A549 treated with ZK216348 at 1 μM for 4 hours (cell line): ENCODE results near the gene DEUP1. TPM values are rescaled to one million over a fixed set of nuclear protein-coding genes. Genes with fewer than 3 reads are reported as not detected.

Experiments used
- total RNA-seq: library from RNA; stranded (reverse); fragments of 200-300 nt; extraction: Qiagen RNA extraction; gene quantifications from 5 replicates; pipeline ENCODE4 v1.2.3, GENCODE V29; 2022; ENCODE audit warnings: low read depth

Gene DEUP1, protein sequence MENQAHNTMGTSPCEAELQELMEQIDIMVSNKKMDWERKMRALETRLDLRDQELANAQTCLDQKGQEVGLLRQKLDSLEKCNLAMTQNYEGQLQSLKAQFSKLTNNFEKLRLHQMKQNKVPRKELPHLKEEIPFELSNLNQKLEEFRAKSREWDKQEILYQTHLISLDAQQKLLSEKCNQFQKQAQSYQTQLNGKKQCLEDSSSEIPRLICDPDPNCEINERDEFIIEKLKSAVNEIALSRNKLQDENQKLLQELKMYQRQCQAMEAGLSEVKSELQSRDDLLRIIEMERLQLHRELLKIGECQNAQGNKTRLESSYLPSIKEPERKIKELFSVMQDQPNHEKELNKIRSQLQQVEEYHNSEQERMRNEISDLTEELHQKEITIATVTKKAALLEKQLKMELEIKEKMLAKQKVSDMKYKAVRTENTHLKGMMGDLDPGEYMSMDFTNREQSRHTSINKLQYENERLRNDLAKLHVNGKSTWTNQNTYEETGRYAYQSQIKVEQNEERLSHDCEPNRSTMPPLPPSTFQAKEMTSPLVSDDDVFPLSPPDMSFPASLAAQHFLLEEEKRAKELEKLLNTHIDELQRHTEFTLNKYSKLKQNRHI
- total RNA-seq = not detected in 5 replicates

GRCh38 chr11:93330446-93330984, at the start of gene DEUP1:
Gene DEUP1, plus strand, starts transcription at chr11:93330742. Its CDS starts 1,518 bp downstream, at chr11:93332260.

Other genes starting within 250 kb of the DEUP1 start
- 11.2 to 19.3 TPM (median 16.0 TPM) in 5 replicates for gene SLC36A4, start 132.8 kb upstream of the DEUP1 start, total RNA-seq
- 16.7 to 22.2 TPM (median 19.7 TPM) in 5 replicates for gene SMCO4, start 212.6 kb downstream of the DEUP1 start, total RNA-seq